Central memory CD8-positive, alpha-beta T cell (primary cell): ENCODE results near the gene PEX1.
"Not testable (repeated sequence)": the region's sequence is repeated elsewhere in the genome, so short reads cannot be mapped to it uniquely, and the experiment has no call there.

ENCODE experiments used
- ATAC-seq: fragments of 150-1000 bp; cut with Tn5 transposase; replicated peaks from 2 replicates; pipeline ENCODE4 v1.10.0; 2022; ENCODE audit warnings: mild to moderate bottlenecking, moderate FRiP score, moderate number of reproducible peaks; ENCODE audit not compliant: poor library complexity, severe bottlenecking; ENCODE audit errors: extremely low read depth
- DNase-seq, 2 donors: peaks; one replicate each; pipeline ENCODE4 v3.0.0; 2021; ENCODE audit warnings: low spot score in 2 of 2
- H3K27ac Mint-ChIP-seq: one replicate; pipeline ENCODE4 v1.8.0; 2022; ENCODE audit warnings: low read depth, mild to moderate bottlenecking, moderate library complexity, mixed read lengths
- H3K27me3 Mint-ChIP-seq: one replicate; pipeline ENCODE4 v1.8.0; 2022; ENCODE audit warnings: mixed read lengths
- H3K36me3 Mint-ChIP-seq: one replicate; pipeline ENCODE4 v1.8.0; 2022; ENCODE audit warnings: mild to moderate bottlenecking, moderate library complexity, mixed read lengths; ENCODE audit not compliant: insufficient read depth
- H3K4me1 Mint-ChIP-seq: one replicate; pipeline ENCODE4 v1.8.0; 2022; ENCODE audit warnings: mixed read lengths
- H3K4me3 Mint-ChIP-seq: one replicate; pipeline ENCODE4 v1.8.0; 2022; ENCODE audit warnings: mild to moderate bottlenecking, moderate library complexity, mixed read lengths
- H3K9me3 Mint-ChIP-seq: one replicate; pipeline ENCODE4 v1.8.0; 2022; ENCODE audit warnings: mixed read lengths

Gene PEX1

GRCh38 chr7:92468589-92468988 is 59.7 kb downstream of the PEX1 start:
- not testable (repeated sequence) for DNase-seq, H3K4me3 Mint-ChIP-seq, ATAC-seq, H3K27ac Mint-ChIP-seq, H3K9me3 Mint-ChIP-seq, H3K4me1 Mint-ChIP-seq, H3K27me3 Mint-ChIP-seq, H3K36me3 Mint-ChIP-seq

- no peak overlapping the region for H3K4me3 Mint-ChIP-seq
- H3K27ac Mint-ChIP-seq: no peak overlapping the region
- ATAC-seq (no peak), DNase-seq (no peak)
- no peaks in the 10 kb centered on the region for H3K4me1 Mint-ChIP-seq
- peaks cover 4% of the 10 kb centered on the region for H3K9me3 Mint-ChIP-seq
- no peaks in the 10 kb centered on the region for H3K27me3 Mint-ChIP-seq
- peaks cover 4% of the 10 kb centered on the region for H3K36me3 Mint-ChIP-seq
These were observed 61.6 kb downstream of the PEX1 start for GRCh38 chr7:92466682-92467081.

GRCh38 chr7:92464515-92464914 is 63.8 kb downstream of the PEX1 start:
- H3K4me3 Mint-ChIP-seq: no peak overlapping the region

GRCh38 chr7:92462560-92462959 is 65.8 kb downstream of the PEX1 start:
- Mint-ChIP-seq H3K4me3 (no peak overlapping the region), H3K36me3 (peaks cover 2% of the 10 kb centered on the region), H3K4me1 (no peaks in the 10 kb centered on the region), H3K27me3 (no peaks in the 10 kb centered on the region), H3K27ac (no peak overlapping the region), H3K9me3 (no peaks in the 10 kb centered on the region)
- ATAC-seq (no peak), DNase-seq (no peak)

More at GRCh38 chr7:92464515-92464914, 63.8 kb downstream of the PEX1 start:
- ATAC-seq: no peak
- H3K27me3 Mint-ChIP-seq: no peaks in the 10 kb centered on the region
- H3K9me3 Mint-ChIP-seq: peaks cover 4% of the 10 kb centered on the region
- no peaks in the 10 kb centered on the region for H3K4me1 Mint-ChIP-seq
- H3K36me3 Mint-ChIP-seq: peaks cover 4% of the 10 kb centered on the region
- DNase-seq: no peak
- H3K27ac Mint-ChIP-seq: no peak overlapping the region

- Mint-ChIP-seq H3K36me3 (peaks cover 6% of the 10 kb centered on the region), H3K4me3 (no peak overlapping the region), H3K9me3 (no peaks in the 10 kb centered on the region), H3K27ac (no peak overlapping the region), H3K4me1 (no peaks in the 10 kb centered on the region), H3K27me3 (no peaks in the 10 kb centered on the region)
- ATAC-seq (peak; percentile 40), DNase-seq (no peak)
These were observed 67.0 kb downstream of the PEX1 start for GRCh38 chr7:92461027-92462003.

- Mint-ChIP-seq H3K4me3 (no peak overlapping the region), H3K27ac (no peak overlapping the region), H3K4me1 (no peaks in the 10 kb centered on the region)
These were observed 67.8 kb downstream of the PEX1 start for GRCh38 chr7:92460510-92460909.

GRCh38 chr7:92460109-92460508 is 68.2 kb downstream of the PEX1 start:
- Mint-ChIP-seq H3K9me3 (no peaks in the 10 kb centered on the region), H3K36me3 (peaks cover 12% of the 10 kb centered on the region), H3K27me3 (no peaks in the 10 kb centered on the region), H3K4me1 (no peaks in the 10 kb centered on the region), H3K27ac (no peak overlapping the region), H3K4me3 (no peak overlapping the region)
- DNase-seq (no peak), ATAC-seq (no peak)

More at GRCh38 chr7:92460510-92460909, 67.8 kb downstream of the PEX1 start:
- Mint-ChIP-seq H3K27me3 (no peaks in the 10 kb centered on the region), H3K9me3 (no peaks in the 10 kb centered on the region), H3K36me3 (peaks cover 12% of the 10 kb centered on the region)
- no peak for ATAC-seq
- DNase-seq: no peak

- H3K36me3 Mint-ChIP-seq: peaks cover 20% of the 10 kb centered on the region
- no peak overlapping the region for H3K4me3 Mint-ChIP-seq
- peaks cover under 1% of the 10 kb centered on the region for H3K4me1 Mint-ChIP-seq
- H3K27me3 Mint-ChIP-seq: no peaks in the 10 kb centered on the region
- H3K27ac Mint-ChIP-seq: no peak overlapping the region
- ATAC-seq (no peak), DNase-seq (no peak)
- H3K9me3 Mint-ChIP-seq: no peaks in the 10 kb centered on the region
These were observed 72.1 kb downstream of the PEX1 start for GRCh38 chr7:92456236-92456635.

- Mint-ChIP-seq H3K4me3 (no peak overlapping the region), H3K27me3 (no peaks in the 10 kb centered on the region), H3K9me3 (no peaks in the 10 kb centered on the region), H3K36me3 (peaks cover 31% of the 10 kb centered on the region), H3K27ac (no peak overlapping the region), H3K4me1 (peaks cover 14% of the 10 kb centered on the region)
- ATAC-seq (no peak), DNase-seq (no peak)
These were observed 76.7 kb downstream of the PEX1 start for GRCh38 chr7:92451645-92452044.

- Mint-ChIP-seq H3K27ac (peak overlapping the region; percentile 97), H3K9me3 (no peaks in the 10 kb centered on the region), H3K36me3 (peaks cover 14% of the 10 kb centered on the region), H3K4me3 (peak overlapping the region; percentile 87), H3K27me3 (no peaks in the 10 kb centered on the region), H3K4me1 (peaks cover 14% of the 10 kb centered on the region)
- DNase-seq (peak; percentile 47 to 56), ATAC-seq (peak; percentile 61)
These were observed 80.0 kb downstream of the PEX1 start for GRCh38 chr7:92448205-92448747.

- Mint-ChIP-seq H3K27me3 (no peaks in the 10 kb centered on the region), H3K4me3 (peak within 1 kb of the TSS; percentile 87), H3K4me1 (peaks cover 14% of the 10 kb centered on the region), H3K36me3 (peaks cover 14% of the 10 kb centered on the region), H3K27ac (peak within 1 kb of the TSS; percentile 97), H3K9me3 (no peaks in the 10 kb centered on the region)
- ATAC-seq: peak; percentile 76
- DNase-seq: peak; percentile 67 to 72
These were observed 80.7 kb downstream of the PEX1 start, which contains the start of gene GATAD1 for GRCh38 chr7:92447345-92448204. Gene GATAD1 (plus strand): TSS chr7:92447482. CDS start chr7:92447730, 248 bp downstream.

- Mint-ChIP-seq H3K27ac (peak overlapping the region; percentile 97), H3K9me3 (no peaks in the 10 kb centered on the region), H3K27me3 (no peaks in the 10 kb centered on the region), H3K4me3 (peak overlapping the region; percentile 87), H3K36me3 (peaks cover 14% of the 10 kb centered on the region), H3K4me1 (peaks cover 14% of the 10 kb centered on the region)
- ATAC-seq (no peak), DNase-seq (no peak)
These were observed 81.4 kb downstream of the PEX1 start for GRCh38 chr7:92446869-92447344.
